Activated CD8-positive, alpha-beta memory T cell treated with anti-CD3 and anti-CD28 coated beads for 4 hours (primary cell): ENCODE data around the gene MESP2.
A peak's percentile ranks its signal among the peaks of the same experiment; 100 is the strongest.

Source experiments
- DNase-seq, 2 donors: peaks; one replicate each; pipeline ENCODE4 v3.0.0-alpha.2; 2020; ENCODE audit warnings: low read depth in 2 of 2

MESP2 gene

DNA sequence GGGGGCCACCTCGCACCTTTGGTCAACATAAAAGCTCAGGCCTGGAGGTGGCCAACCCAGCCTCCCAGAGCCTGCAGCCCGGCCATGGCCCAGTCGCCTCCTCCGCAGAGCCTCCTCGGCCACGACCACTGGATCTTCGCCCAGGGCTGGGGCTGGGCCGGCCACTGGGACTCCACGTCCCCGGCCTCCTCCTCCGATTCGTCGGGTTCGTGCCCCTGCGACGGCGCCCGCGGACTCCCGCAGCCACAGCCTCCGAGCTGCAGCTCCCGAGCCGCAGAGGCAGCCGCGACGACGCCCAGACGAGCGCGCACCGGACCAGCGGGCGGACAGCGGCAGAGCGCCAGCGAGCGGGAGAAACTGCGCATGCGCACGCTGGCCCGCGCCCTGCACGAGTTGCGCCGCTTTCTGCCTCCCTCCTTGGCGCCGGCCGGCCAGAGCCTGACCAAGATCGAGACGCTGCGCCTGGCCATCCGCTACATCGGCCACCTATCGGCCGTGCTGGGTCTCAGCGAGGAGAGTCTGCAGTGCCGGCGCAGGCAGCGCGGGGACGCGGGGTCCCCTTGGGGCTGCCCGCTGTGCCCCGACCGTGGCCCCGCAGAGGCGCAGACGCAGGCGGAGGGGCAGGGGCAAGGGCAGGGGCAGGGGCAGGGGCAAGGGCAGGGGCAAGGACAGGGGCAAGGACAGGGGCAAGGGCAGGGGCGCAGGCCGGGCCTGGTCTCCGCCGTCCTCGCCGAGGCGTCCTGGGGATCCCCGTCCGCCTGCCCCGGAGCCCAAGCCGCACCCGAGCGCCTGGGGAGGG lies at the start of gene MESP2:
MESP2 (plus strand) TSS at position 59 of the 799 bp plus-strand sequence; CDS start at position 85, 26 bp downstream.
- DNase-seq = no peak

- no peak for DNase-seq
Measured at GRCh38 chr15:89728254-89728653, 47.9 kb upstream of the MESP2 start.

- no peak for DNase-seq
Measured at GRCh38 chr15:89731275-89731674, 44.9 kb upstream of the MESP2 start.

DNA sequence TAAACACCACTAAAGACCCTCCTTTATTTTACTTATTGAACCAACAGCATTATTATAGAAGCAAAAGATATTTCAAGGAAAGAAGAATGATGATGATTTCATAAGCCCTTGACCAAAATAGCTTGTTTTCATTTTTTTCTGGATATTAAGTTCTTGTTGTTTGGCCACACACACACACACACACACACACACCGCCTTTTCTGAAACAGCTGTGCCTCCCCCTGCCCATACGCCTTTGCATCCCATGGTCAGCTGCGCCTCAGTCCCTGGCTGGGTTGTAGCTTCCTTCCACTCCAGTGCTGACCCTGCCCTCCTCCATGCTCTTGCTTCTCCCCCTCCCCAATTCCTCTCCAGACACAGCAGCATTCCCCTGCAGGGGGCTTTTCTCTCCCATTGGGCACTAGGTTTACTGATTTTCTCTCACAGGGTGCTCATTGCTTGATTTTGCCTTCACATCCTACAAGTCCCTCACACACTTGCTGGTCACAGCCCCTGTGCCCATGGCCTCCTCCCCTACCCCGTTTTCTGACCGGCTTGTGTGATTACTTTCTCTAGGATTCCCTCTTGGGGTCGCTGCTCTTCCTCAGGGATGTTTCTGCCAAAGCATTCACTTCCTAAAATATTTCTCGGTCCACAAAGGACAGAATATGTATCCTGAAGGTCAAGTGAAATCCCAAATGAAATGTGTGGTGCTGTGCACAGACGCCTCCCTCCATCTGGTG lies 43.5 kb upstream of the MESP2 start:
- no peak for DNase-seq

DNA sequence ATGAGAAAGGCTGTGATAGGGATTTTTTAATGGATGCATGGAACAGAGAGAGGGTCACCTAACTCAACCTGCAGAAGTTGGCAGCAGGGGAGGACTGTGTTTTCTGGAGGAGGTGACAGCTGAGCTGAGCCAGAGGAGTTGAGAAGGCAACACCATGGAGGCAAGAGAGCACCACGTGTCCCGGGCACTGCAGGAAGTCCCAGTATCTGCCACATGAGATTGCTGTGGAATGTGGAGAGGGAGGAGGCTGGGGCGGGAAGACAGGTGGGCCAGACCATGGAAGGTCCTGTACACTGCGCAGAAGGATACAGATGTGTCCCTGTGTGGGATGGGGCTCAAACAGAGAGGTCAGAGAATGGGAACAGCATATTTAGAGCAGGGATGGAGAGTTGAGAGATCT lies 40.4 kb upstream of the MESP2 start:
- DNase-seq = no peak

DNA sequence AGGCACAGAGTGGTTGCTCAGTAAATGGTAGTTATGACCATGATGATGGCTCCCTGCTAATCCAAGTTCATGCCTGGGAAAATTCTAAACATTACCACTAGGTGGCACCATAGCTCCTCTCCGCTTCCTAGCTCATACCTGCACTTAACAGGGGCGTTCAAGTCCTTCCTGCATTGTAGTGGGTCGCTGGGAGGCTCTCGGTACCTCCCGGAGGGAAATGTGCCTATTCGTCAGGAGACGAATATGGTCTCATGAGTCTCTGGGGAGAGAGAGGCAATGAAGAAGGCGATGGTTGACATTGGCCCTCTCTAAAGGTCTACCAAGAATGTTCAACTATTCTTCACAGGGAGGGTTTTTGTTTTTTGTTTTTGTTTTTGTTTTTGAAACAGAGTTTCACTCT lies 36.0 kb upstream of the MESP2 start:
- no peak for DNase-seq

GRCh38 chr15:89743011-89743410 lies 33.1 kb upstream of the MESP2 start:
- DNase-seq = no peak

DNA sequence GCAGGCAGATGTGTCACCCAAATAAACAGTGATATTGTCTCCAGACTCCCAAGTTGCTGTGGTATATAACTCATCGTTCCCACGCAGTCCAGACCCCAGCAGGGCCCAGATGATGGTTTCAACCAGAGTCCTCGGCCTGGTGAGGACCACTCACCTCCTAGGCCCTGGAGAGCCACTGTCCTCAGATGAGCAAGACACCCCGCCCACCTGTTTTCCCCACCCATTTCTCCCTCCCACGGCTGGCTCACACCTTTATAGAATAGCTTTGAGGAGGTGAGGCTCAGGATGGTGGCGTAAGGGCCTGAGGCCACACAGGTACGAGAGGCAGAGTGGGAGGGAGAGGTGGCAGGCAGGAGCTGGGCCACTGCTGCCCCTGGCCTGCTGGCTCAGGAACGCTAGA lies 32.5 kb upstream of the MESP2 start:
- DNase-seq = no peak

- DNase-seq = no peak
Measured at GRCh38 chr15:89745131-89745530, 31.0 kb upstream of the MESP2 start.

DNA sequence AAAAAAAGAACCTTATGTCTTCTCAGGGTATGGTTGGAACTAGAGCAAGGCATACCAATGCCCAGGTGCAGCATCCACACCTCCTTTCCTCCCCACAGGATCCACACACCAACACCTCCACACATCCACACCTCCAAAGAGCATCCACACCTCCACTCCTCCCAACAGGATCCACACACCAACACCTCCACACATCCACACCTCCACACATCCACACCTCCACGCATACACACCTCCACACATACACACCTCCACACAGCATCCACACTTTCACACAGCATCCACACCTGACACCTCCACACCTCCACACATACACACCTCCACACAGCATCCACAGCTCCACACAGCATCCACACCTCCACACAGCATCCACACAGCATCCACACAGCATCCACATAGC lies 30.4 kb upstream of the MESP2 start:
- DNase-seq = no peak

DNA sequence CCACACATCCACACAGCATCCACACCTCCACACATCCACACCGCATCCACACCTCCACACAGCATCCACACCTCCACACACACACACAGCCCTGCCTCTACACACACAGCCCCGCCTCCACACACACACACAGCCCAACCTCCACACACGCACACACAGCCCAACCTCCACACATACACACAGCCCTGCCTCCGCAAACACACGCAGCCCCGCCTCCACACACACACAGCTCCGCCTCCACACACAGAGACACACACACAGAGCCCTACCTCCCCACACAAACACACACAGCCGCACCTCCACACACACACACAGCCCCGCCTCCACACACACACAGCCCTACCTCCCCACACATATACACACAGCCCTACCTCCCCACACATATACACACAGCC lies 29.7 kb upstream of the MESP2 start:
- no peak for DNase-seq

- no peak for DNase-seq
Measured at GRCh38 chr15:89747708-89748682, 28.1 kb upstream of the MESP2 start.

GRCh38 chr15:89749054-89749453 lies 27.1 kb upstream of the MESP2 start:
- no peak for DNase-seq

DNA sequence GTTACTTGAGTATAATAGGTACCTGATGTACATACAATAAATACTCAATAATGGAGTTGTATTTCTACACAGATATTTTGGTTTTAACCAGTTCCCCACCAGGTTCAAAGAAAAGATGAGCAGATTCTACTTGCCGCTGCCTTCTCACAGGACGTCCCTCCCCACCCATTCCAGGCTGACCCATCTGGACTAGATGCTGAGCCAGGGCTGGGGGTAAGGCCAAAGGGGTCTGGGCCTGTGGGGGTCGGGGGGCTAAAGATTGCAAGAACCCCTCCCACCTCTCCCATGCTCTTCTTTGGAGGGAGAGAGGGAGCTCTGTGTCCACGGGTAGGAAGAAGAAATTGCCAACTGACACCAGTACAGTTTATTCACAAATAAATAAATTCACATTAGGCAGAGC lies 26.6 kb upstream of the MESP2 start:
- no peak for DNase-seq

- no peak for DNase-seq
Measured at GRCh38 chr15:89749951-89750559, 26.1 kb upstream of the MESP2 start.

DNA sequence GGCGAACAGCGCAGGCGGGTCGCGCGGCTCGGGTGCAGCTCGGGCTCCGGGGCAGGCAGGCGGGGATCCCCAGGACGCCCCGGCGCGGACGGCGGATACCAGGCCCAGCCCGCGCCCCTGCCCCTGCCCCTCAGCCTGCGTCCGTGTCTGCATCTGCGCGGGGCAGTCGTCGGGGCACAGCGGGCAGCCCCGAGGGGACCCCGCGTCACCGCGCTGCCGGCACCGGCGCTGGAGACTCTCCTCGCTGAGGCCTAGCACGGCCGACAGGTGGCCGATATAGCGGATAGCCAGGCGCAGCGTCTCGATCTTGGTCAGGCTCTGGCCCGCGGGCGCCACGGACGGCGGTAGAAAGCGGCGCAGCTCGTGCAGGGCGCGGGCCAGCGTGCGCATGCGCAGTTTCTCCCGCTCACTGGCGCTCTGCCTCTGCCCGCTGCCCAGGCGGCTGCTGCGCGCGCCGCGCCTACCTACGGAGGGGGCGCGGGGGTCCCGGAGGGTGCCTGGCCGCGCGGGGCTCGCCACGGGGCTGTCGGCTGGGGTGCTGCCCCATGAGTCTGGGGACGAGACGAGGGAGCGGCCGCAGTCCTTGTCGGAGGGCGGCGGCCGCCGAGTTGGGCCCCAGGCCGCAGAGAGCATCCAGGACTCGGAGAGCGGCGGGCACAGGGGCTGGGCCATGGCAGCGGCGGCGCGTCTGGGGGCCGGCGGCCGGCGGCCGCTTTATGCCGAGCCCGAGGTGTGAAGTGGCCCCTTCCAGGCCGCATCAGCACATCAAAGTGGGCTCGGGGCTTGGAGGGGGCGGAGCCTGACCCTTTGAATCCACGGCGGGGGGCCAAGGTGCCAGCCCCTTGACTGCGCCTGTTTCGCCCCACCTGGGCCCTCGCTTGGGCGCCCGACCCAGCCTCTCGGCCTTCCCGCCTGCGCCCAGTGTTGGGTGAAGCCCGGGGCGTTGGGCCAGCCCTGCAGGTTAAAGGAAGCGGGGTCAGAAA lies 25.3 kb upstream of the MESP2 start, which contains the start of gene MESP1:
MESP1 (minus strand) TSS at position 690 of the 983 bp plus-strand sequence; CDS start at position 672, 18 bp downstream.
- DNase-seq = peak; percentile 70 to 75

DNA sequence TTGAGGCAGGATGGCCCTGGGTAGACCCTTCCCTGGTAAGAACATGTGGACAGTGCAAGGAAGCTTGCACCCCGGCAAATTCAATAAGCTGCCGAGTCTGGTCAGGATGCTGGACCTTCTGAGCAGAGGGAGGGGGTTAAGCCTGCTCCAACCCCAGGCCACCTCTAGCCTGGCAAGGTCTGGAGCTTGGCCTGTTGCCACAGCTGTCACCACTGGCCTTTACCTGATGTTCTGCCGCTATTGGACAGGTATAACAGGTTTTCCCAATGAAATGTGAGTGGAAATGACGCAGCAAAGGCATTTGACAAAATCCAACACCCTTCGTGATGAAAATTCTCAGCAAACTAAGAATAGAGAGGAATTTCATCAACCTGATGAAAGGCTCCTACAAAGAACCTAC lies 24.4 kb upstream of the MESP2 start:
- DNase-seq = no peak

DNA sequence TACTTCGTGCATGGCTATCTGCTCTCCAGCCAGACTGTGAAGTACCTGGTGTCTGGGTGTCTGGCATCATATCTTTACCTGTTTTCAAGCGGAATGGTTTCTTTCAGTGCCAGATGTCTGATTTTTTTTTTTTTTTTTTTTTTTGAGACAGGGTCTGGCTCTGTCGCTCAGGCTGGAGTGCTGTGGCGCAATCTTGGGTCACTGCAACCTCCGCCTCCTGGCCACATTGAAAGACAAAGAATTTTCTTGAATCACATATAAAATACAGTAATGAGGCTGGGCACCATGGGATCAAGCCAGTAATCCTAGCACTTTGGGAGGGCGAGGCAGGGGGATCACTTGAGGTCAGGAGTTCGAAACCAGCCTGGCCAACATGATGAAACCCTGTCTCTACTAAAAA lies 22.3 kb upstream of the MESP2 start:
- no peak for DNase-seq

DNA sequence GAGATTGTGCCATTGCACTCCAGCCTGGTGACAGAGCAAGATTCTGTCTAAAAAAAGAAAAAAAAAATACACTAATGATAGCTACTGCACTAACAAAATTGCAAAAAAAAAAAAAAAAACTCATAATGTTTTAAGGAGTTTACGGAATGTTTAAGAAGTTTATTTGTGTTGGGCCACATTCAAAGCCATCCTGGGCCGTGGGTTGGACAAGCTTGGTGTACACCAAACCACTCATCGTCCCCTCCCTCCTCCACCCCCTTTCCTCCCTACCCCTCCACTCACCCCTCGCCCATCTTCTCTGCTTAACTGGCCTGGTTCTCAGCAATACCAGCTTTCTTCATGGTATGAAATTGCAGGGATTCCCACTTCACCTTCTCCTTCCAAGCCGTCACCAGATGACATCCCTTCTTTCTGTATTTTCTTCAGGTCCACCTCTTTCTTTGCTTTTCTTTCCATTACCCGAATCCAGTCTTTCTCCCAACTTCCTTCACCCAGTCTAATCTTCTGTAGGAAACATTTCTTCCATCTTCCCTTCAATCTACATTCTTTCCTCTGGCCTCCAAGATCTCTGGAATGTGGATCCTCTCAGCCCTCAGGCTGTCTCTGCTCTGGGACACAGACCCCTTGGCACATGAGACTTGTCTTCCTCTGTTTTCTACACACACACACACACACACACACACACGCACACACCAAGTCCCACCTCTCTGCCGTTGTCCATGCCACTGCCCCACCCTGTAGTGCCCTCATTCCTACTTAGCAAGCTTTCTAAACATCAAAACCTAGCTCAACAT lies 21.6 kb upstream of the MESP2 start:
- no peak for DNase-seq
